T-helper 1 cell (primary cell): ENCODE measurements around the gene HEXB.
"Not testable (repeated sequence)": the region's sequence is repeated elsewhere in the genome, so short reads cannot be mapped to it uniquely, and the experiment has no call there.

Experiments used
- DNase-seq, 5 donors: peaks; one replicate each; pipeline ENCODE4 v3.0.0-alpha.2; 2012 to 2020

Gene HEXB

GRCh38 chr5:74659172-74659571 lies 25.9 kb upstream of the HEXB start:
- no peak for DNase-seq

GRCh38 chr5:74660140-74660539 lies 24.9 kb upstream of the HEXB start:
- no peak for DNase-seq

DNA sequence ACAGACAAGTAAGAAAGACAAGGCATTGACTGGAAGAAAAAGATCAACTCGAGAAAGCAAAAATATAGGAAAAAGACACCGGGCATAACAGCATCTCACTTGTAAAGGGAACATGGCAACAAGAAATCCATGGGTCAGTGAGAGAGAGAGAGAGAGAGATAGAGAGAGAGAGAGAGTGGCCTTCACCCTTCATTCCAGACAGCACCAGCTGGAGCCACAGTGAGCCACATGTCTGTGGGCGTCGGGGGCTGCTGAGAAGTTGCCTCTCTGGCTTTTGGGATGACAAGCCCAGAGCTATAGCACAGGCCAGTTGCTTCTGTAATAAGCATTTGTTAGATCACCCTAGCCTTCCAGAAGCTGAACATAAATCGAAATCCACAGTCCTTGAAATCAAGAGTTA lies 24.2 kb upstream of the HEXB start:
- DNase-seq, result no peak

GRCh38 chr5:74664551-74664950 lies 20.5 kb upstream of the HEXB start:
- no peak for DNase-seq

DNA sequence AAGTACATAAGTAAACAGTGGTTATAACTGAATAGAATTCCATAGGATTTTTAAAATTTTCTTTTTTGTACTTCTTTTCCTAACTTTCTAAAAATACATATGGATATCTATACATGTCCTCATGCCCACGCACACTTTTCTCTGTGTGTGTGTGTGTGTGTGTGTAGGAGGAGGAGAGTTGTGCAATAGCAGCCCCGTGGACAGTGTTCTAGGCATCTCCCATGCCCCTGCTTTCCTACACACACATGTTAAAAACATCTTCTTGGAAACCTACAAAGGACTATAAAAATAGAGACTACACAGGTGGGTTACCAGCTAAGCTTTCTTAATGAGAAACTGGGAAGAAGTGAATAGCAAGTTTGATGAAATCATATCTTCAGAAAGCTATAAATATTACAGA lies 19.8 kb upstream of the HEXB start:
- DNase-seq, result no peak

- DNase-seq, result no peak
Observed at GRCh38 chr5:74665816-74666215, 19.2 kb upstream of the HEXB start.

- no peak for DNase-seq
Observed at GRCh38 chr5:74667396-74667795, 17.6 kb upstream of the HEXB start.

DNA sequence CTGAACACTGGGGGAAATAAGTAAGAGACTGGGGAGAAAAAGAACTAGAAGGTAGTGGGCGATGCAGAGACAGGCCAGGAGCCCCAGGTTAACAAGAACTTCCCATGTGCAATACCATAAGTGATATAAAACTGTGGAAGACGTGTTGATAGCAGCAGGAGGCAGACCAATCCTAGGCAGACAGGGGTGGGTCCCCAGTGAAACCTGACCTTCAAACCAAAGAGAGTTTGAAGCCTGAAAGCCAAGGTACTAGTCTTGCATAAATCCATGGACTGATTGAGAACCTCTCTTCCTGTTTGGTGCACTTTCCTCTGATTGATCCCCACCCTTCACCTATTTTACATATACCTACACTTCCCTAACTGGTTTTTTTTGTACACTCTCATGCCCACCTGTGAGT lies 15.2 kb upstream of the HEXB start:
- DNase-seq, result no peak

GRCh38 chr5:74670396-74671038 lies 14.5 kb upstream of the HEXB start:
- DNase-seq, result no peak

DNA sequence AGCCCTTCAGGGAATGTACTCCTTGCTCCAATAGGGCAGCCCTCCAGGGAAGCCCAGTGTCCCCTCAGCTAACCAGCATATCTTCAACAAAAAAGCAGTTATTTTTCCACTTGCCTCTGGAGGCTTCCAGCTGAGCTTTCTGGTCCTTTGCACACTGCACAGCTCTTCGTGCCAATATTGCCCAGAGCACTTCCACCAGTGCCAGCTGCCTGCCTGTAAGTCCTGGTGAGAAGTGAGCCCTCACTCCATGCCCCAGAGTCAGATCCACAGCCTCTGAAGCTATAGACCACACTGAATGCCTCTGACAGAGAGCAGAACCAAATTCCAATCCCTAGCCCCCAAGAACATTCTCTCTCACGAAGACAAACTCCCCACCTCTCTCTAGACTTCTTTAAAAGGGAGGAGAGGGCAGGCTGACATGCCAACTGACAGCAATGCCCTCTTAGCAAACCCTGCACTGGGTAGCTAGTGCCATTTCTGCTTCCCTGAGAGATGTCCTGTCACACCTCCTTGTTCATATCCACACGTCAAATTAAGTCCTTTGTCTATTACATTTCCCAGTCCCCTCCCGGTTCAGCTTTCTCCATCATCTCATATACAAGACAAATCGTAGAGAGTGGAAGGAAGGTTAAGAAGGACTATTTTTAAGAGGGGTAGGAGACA lies 12.7 kb upstream of the HEXB start:
- DNase-seq, result no peak

- no peak for DNase-seq
Observed at GRCh38 chr5:74673011-74673790, 11.8 kb upstream of the HEXB start.

GRCh38 chr5:74676466-74676865 lies 8.6 kb upstream of the HEXB start:
- DNase-seq, result not testable (repeated sequence)

GRCh38 chr5:74678123-74678522 lies 6.9 kb upstream of the HEXB start:
- DNase-seq, result not testable (repeated sequence)

DNA sequence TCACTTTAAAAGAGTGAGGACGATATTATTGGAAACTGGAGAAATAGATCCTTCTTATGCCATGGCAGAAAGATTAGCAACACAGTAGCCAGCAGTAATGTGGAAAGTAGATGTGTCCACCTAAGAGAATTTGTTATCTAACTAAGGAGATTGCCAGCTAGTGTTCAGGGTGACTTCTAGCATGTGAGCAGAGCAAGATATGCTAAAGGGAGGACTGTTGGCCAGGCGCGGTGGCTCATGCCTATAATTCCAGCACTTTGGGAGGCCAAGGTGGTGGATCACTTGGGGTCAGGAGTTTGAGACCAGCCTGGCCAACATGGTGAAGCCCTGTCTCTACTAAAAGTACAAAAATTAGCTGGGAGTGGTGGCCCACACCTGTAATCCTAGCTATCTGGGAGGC lies 5.7 kb upstream of the HEXB start:
- not testable (repeated sequence) for DNase-seq

GRCh38 chr5:74679966-74680365 lies 5.1 kb upstream of the HEXB start:
- DNase-seq, result no peak

DNA sequence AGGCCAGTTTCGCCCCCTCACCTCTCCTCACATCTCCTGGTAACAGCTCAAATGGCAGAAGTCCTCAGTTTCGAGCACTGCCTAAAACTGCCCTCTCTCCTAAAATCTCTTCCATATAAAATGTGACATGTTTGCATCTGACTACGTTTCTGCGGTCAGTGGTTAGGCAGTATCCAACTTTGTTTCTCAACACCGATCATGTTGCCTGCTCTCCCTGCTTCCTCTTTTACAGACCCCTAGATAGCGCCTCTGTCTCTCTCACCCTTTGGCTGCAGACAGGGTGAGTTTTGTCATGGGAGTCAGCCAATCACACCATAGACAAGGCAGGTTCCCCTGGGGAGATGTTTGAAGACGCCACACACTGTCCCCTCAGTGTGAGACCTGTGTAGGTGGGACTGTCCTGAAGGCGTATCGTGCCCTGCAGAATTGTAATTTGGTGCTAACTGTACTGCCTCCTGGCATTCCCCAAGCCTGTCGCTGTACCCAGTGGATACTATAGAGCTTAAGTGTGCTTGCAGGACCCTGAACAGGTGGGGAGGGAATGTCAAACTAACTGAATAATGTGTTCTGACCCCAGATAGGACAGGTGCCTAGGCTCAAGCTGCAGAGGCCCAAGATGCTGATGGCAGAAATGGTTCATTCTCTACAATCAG lies 1.1 kb downstream of the HEXB start:
- DNase-seq, result no peak

DNA sequence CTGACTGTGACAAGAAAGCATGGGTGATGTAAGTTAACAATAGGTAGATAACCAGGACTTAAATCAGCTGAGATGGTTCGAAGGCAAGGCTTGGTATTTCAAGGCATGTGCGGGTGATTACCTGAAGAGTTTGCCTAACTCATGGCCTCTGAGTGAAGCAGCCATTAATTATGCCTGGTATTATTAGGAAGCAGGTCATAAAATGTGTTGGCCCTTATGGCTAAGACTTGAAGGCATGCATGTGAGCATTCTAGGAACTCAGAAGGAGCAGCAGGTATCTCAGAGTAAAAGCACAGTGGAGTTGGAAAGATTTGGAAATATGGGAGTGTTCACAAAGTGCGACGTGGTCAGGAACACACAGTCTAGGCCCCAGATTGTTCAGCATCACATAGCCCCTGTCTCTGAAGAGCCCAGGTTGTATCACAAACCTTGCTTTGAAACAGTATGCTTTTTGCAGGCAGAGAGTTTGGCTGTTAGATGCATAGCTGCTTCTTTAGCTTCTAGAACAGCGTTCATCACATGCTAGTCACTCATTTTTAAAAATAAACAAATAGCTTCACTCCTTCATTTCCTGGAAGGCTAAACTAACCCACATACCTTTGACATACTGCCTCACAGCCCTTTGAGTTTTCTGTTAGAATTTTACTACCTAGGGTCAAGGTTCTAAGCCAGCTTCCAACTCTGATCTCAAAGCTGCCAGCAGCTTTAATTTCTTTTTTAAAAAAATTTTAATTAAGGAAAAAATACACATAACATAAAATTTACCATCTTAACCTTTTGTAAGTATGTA lies 2.1 kb downstream of the HEXB start:
- no peak for DNase-seq

GRCh38 chr5:74693191-74693590 lies 8.2 kb downstream of the HEXB start:
- DNase-seq, result no peak

DNA sequence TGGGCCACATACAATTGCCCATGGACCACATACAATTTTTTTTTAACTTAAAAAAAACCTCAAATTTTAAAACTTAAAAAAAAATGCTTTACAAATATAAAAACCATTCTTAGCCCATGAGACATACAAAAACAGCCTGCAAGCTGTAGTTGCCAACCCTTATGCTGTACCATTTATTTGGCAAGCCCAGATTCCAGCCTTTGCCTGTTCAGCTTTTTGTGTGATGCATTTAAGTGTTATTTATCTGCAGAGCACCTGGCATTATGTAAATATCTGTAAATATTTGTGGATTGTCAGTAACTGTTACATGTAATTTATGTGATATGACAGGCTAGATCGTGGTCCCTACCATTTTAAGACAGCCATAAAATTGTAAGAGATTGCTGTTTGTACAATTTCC lies 32.6 kb downstream of the HEXB start:
- DNase-seq, result no peak

DNA sequence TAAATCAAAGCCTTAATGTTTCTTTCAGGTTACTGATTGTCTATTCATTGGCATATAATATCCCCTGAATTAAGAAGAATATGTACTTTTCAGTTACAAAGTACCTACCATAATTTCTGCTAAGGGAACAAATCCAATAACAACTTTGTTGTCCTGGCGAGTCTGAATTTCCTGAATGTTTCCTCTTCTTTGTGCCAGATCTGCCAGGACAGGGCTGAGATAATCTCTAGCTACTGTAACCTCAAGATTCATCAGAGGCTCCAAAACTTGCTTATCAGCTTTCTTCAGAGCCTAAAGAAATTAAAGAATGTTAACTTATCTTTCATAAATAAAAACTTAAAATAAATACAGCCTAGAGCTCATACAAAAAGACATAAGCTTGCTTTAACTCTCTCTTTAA lies 37.2 kb downstream of the HEXB start:
- DNase-seq, result no peak

DNA sequence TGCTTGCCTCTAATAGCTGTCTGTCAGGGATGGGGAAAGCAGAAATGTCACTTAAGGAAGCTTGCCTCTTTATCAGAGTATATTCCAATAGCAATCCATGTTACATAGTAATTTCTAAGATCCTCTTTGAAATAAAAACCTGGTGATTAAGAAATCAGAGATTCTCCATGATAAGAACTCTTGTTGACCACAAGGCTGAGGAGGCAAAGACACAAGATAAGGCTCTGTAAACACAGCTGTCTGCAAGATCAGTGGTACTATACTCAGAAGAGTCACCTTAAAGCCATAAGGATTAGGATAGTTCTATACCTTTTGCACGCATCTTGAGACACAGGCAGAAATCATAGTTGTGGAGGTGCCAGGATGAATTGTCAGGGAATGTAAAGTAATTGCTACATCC lies 40.3 kb downstream of the HEXB start:
- DNase-seq, result no peak

DNA sequence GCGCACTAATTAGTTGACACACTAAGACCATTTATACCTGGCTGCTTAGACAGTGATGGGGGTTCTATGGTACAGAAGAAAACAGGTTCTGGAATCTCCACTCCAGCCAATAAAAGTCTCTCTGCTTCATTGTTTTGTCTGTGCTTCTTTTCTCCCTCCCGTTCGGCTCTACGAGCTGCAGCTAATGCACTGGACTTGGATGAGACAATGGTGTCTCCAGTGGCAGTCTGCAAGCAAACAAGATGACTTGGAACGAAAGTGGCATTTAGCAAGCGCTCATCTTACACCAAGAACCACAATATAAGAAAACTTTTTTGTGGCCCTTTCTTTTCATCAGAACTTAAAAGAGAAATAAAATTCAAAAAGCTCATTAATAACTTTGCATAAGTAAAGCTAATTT lies 51.7 kb downstream of the HEXB start:
- no peak for DNase-seq

DNA sequence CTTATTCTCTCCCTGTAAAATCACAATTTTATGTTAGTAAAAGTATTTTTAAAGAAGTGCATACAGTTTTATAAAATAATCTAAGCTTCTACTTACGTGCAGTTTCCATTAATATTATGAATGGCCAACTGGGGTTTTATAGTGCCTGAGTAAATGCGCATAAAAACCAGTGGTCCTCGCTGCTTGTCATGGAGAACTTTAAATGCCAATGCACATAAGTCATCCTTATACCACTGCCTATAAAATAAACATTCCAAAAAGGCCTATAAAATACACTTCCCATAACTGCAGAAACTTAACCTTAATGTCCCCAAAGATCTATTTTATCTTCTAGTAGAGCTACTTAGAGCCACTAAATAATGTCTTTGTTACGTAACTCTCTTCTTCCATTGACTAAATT lies 53.4 kb downstream of the HEXB start:
- DNase-seq, result no peak
